ENCODE measurements around the gene MINPP1.
"Not testable (repeated sequence)": the region's sequence is repeated elsewhere in the genome, so short reads cannot be mapped to it uniquely, and the experiment has no call there.

The MINPP1 gene

GRCh38 chr10:87504640-87505365 lies at the start of gene MINPP1:
TSS of gene MINPP1 (plus strand) at chr10:87504893. CDS start at chr10:87504916, 23 bp downstream.
- peak; percentile 76 for DNase-seq

GRCh38 chr10:87456586-87457220 lies 48.0 kb upstream of the MINPP1 start:
- not testable (repeated sequence) for DNase-seq

- not testable (repeated sequence) for DNase-seq
These were observed 42.9 kb upstream of the MINPP1 start for GRCh38 chr10:87461751-87462150.

- not testable (repeated sequence) for DNase-seq
These were observed 37.8 kb upstream of the MINPP1 start for GRCh38 chr10:87466849-87467248.

- DNase-seq: not testable (repeated sequence)
These were observed 16.0 kb upstream of the MINPP1 start for GRCh38 chr10:87488733-87489132.

- DNase-seq: not testable (repeated sequence)
These were observed 14.4 kb upstream of the MINPP1 start for GRCh38 chr10:87490285-87490684.

- not testable (repeated sequence) for DNase-seq
These were observed 12.2 kb upstream of the MINPP1 start for GRCh38 chr10:87492450-87492849.

- DNase-seq: not testable (repeated sequence)
These were observed 9.2 kb upstream of the MINPP1 start for GRCh38 chr10:87495446-87495845.

- not testable (repeated sequence) for DNase-seq
These were observed 7.3 kb upstream of the MINPP1 start for GRCh38 chr10:87497386-87497785.

- not testable (repeated sequence) for DNase-seq
These were observed 6.4 kb upstream of the MINPP1 start for GRCh38 chr10:87498106-87498789.

- DNase-seq: no peak
These were observed 4.0 kb upstream of the MINPP1 start for GRCh38 chr10:87500646-87501048.

GRCh38 chr10:87503401-87503800 lies 1.3 kb upstream of the MINPP1 start:
- no peak for DNase-seq

- no peak for DNase-seq
These were observed 807 bp upstream of the MINPP1 start for GRCh38 chr10:87503886-87504285.

- no peak for DNase-seq
These were observed 420 bp upstream of the MINPP1 start for GRCh38 chr10:87504307-87504639.

GRCh38 chr10:87505366-87506111 lies 846 bp downstream of the MINPP1 start:
- peak; percentile 54 for DNase-seq

- no peak for DNase-seq
These were observed 2.3 kb downstream of the MINPP1 start for GRCh38 chr10:87506956-87507355.

GRCh38 chr10:87507879-87508483 lies 3.3 kb downstream of the MINPP1 start:
- DNase-seq: no peak

- DNase-seq: no peak
These were observed 4.1 kb downstream of the MINPP1 start for GRCh38 chr10:87508837-87509236.

GRCh38 chr10:87510025-87510424 lies 5.3 kb downstream of the MINPP1 start:
- no peak for DNase-seq

GRCh38 chr10:87511526-87511925 lies 6.8 kb downstream of the MINPP1 start:
- DNase-seq: no peak

- DNase-seq: no peak
These were observed 14.2 kb downstream of the MINPP1 start for GRCh38 chr10:87518937-87519336.

GRCh38 chr10:87519582-87519981 lies 14.9 kb downstream of the MINPP1 start:
- no peak for DNase-seq

GRCh38 chr10:87523731-87524130 lies 19.0 kb downstream of the MINPP1 start:
- DNase-seq: no peak

Measured in 8988T (cell line).